Nephron (organoid): ENCODE results near the gene MACO1.

Experiments
- H3K27ac Mint-ChIP-seq, 3 experiments: 2 replicates each; pipeline ENCODE4 v1.8.0; 2020; ENCODE audit warnings: mixed read lengths in 3 of 3, mild to moderate bottlenecking in 2 of 3, moderate library complexity in 1 of 3
- H3K27me3 Mint-ChIP-seq: 2 replicates; pipeline ENCODE4 v1.8.0; 2021; ENCODE audit warnings: low read depth, mild to moderate bottlenecking, moderate library complexity, mixed read lengths
- H3K36me3 Mint-ChIP-seq: 2 replicates; pipeline ENCODE4 v1.8.0; 2020; ENCODE audit warnings: low read depth, mixed read lengths
- H3K4me1 Mint-ChIP-seq: 2 replicates; pipeline ENCODE4 v1.8.0; 2020; ENCODE audit warnings: mixed read lengths
- H3K4me3 Mint-ChIP-seq, 3 experiments: 2 replicates each; pipeline ENCODE4 v1.8.0; 2020; ENCODE audit warnings: mild to moderate bottlenecking in 3 of 3, mixed read lengths in 3 of 3, moderate library complexity in 2 of 3
- H3K9me3 Mint-ChIP-seq: 2 replicates; pipeline ENCODE4 v1.8.0; 2020; ENCODE audit warnings: mixed read lengths
- CTCF ChIP-seq, 3 experiments: fragments of 200-600 bp; sonication (generic); IDR thresholded peaks; one replicate each; pipeline ENCODE4 v1.5.0; 2021; ENCODE audit warnings: antibody characterized with exemption in 3 of 3; ENCODE audit not compliant: unreplicated experiment in 3 of 3

MACO1 gene

DNA sequence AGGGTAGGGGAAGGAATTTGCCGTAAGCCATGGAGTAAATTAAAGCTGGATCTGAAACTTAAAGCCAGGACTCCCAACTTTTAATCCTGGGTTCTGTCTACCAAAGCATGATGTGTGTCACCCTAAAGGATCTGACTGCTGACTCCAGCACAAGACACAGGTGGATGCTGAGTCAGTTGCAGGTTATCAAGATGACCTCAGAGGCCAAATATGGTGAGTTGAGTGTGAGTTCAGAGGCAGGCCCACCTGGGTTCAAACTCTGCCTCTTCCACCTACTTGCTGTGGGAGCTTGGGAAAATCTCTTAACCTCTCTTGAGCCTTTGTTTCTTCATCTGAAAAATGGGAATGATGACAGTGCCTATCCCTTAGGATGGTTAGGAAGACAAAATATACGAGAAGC is 96.1 kb downstream of the MACO1 start:
- Mint-ChIP-seq H3K27ac (no peak overlapping the region), H3K4me1 (peaks cover 4% of the 10 kb centered on the region), H3K36me3 (no peaks in the 10 kb centered on the region), H3K27me3 (peaks cover 7% of the 10 kb centered on the region), H3K9me3 (peaks cover 7% of the 10 kb centered on the region), H3K4me3 (no peak overlapping the region)
- TF ChIP-seq CTCF (IDR thresholded peaks at IDR 0.05; ENCODE audit: unreplicated experiment in 3 of 3): no peak

GRCh38 chr1:25527226-25527846 is 96.6 kb downstream of the MACO1 start:
- Mint-ChIP-seq H3K4me3 (no peak overlapping the region), H3K4me1 (peaks cover 3% of the 10 kb centered on the region), H3K36me3 (no peaks in the 10 kb centered on the region), H3K9me3 (peaks cover 7% of the 10 kb centered on the region), H3K27me3 (peaks cover 8% of the 10 kb centered on the region), H3K27ac (no peak overlapping the region)
- no peak for TF ChIP-seq CTCF (IDR thresholded peaks at IDR 0.05; ENCODE audit: unreplicated experiment in 3 of 3)

- no peak overlapping the region for H3K27ac Mint-ChIP-seq
- H3K4me1 Mint-ChIP-seq: no peaks in the 10 kb centered on the region
- H3K4me3 Mint-ChIP-seq: no peak overlapping the region
- H3K9me3 Mint-ChIP-seq: peaks cover 7% of the 10 kb centered on the region
- no peaks in the 10 kb centered on the region for H3K36me3 Mint-ChIP-seq
- H3K27me3 Mint-ChIP-seq: peaks cover 15% of the 10 kb centered on the region
- TF ChIP-seq CTCF (IDR thresholded peaks at IDR 0.05; ENCODE audit: unreplicated experiment in 3 of 3): no peak
Measured at GRCh38 chr1:25527946-25528595, 97.4 kb downstream of the MACO1 start.

DNA sequence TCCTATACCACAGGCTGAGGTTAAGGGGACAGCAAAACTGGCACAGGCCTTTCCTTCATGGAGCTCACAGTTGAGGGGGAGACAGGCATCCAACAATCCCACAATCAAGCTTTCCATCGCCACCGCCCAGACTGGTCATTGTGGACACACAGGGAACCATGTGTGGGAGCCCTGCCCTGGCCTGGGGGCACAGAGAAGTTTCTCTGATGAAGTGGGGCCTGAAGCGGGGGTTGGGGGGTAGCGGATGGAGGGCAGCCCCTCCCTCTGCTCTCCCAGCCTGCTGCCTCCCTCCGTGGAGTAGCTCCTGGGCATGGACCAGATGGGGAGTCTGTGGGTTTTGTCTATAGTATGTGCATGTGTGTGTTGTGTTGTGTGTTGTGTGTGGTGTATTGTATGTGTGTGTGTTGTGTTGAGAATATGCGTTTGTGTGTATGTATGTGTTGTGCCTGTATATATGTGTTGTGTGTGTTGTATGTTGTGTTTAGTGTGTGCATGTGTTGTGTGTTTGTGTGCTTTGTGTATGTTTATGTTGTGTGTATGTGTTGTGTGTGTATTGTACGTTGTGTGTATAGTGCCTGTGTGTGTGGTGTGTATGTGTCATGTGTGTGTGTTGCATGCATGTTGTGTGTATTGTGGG is 98.3 kb downstream of the MACO1 start:
- Mint-ChIP-seq H3K9me3 (peaks cover 7% of the 10 kb centered on the region), H3K36me3 (no peaks in the 10 kb centered on the region), H3K4me1 (no peaks in the 10 kb centered on the region), H3K4me3 (no peak overlapping the region), H3K27me3 (peaks cover 15% of the 10 kb centered on the region), H3K27ac (no peak overlapping the region)
- TF ChIP-seq CTCF (IDR thresholded peaks at IDR 0.05; ENCODE audit: unreplicated experiment in 3 of 3): no peak

DNA sequence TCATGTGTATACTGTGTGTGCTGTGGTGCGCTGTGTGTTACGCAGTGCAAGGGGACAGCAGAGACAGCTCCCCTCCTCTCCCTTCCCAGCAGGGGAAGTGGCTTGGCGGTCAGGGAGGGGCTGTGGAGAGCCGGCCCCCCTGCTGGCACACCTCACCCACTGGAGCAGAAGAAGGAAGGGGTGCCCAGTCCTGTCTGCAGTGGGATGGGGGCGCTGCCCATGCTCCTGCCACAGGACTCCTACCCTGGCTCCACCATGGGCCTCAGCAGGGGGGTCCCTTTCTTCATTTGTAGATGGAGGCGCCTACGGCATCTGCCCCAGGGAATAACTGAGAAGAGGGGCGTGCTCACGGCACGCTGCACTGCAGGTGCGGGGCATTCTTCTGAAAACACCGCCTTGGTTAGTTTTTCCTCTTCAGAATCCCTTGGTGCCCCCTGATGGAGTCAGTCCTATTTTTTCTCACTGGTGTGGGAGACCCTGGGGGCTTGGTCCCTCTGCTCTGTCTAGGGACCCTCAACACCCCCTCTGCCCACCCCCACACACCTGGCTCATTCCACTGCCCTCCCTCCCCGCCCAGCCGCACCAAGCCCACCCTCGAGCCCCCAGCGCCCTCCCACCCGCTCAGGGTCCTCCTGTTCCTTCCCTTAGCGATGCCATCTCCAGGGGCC is 99.0 kb downstream of the MACO1 start:
- Mint-ChIP-seq H3K4me1 (no peaks in the 10 kb centered on the region), H3K27me3 (peaks cover 15% of the 10 kb centered on the region), H3K36me3 (no peaks in the 10 kb centered on the region), H3K27ac (no peak overlapping the region), H3K9me3 (peaks cover 7% of the 10 kb centered on the region), H3K4me3 (no peak overlapping the region)
- TF ChIP-seq CTCF (IDR thresholded peaks at IDR 0.05; ENCODE audit: unreplicated experiment in 3 of 3): no peak
